Measurements from ENCODE around the gene ARPIN.

ARPIN gene

DNA sequence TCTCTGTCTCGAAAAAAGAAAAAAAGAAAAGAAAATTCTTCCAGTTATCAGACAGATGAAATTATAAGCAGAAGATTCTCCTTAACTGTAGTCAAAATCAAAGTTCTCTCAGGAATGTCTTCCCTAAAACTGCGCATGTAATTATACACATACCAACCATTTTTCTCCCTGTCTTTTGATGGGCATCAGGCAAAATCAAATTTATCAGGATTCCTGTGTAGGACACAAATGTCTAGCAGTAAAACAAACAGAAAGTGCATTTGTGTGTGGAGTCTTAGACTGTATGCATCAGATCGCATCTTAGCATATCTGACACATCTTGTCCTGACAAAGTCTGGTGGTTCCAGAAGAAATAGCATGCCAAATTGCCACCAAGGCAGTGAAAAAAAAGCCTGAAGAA lies 3.9 kb upstream of the ARPIN start:
- ChIA-PET CTCF (no interaction called here), POLR2A (no interaction called here)
- DNase-seq (ENCODE audit: extremely low spot score), result no peak
- TF ChIP-seq CTBP1 (IDR thresholded peaks at IDR 0.05; ENCODE audit: borderline replicate concordance), result no peak
- no peak for TF ChIP-seq HDGF (IDR thresholded peaks at IDR 0.05; ENCODE audit: borderline replicate concordance)
- TF ChIP-seq NFRKB (IDR thresholded peaks at IDR 0.05), result no peak
- no peak for TF ChIP-seq SUZ12 (IDR thresholded peaks at IDR 0.05)
- no peak for TF ChIP-seq FOXM1 (IDR thresholded peaks at IDR 0.05; ENCODE audit: borderline replicate concordance)
- no peak for TF ChIP-seq SP1 (IDR thresholded peaks at IDR 0.05)
- no peak for TF ChIP-seq FOXK2 (IDR thresholded peaks at IDR 0.05)
- no peak for TF ChIP-seq BHLHE40 (IDR thresholded peaks at IDR 0.05; ENCODE audit: borderline replicate concordance)
- TF ChIP-seq L3MBTL2 (conservative IDR thresholded peaks at IDR 0.05), result no peak
- TF ChIP-seq ZNF384 (IDR thresholded peaks at IDR 0.05), result no peak
- no peak for TF ChIP-seq TARDBP (IDR thresholded peaks at IDR 0.05)

DNA sequence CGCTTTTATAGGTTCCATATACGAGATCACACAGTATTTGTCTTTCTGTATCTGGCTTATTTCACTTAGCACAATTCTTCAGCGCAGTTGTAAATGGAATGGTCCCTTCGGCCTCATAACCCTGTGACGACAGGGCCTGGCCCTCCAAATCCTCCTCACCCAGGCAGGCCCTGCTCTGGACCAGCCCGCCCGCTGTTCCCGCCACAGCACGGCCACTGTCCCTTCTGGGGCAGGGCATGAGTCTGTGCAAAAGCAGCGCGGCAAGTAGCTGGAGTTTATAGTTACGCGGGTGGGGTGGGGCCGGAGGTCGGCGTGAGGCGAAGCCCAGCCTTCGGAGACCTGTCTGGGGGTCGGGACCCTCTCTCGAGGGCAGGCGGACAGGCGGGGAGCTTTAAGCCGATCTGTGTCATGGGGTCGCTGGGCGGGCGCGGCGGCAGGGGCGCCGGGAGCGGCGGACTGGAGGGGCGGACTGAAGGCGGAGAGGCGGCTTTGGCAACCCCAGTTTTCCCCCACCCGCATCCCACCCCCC lies 543 bp downstream of the ARPIN start:
- DNase-seq (ENCODE audit: extremely low spot score), result peak; percentile 61
- POLR2A ChIA-PET, result interaction anchor here (0.5 to 5.1 kb wide), 27 partner anchors 8 to 289 kb away, joined by 3 to 47 read pairs (median 4); partner anchors contain the start of genes AP3S2, IDH2 and SEMA4B

DNA sequence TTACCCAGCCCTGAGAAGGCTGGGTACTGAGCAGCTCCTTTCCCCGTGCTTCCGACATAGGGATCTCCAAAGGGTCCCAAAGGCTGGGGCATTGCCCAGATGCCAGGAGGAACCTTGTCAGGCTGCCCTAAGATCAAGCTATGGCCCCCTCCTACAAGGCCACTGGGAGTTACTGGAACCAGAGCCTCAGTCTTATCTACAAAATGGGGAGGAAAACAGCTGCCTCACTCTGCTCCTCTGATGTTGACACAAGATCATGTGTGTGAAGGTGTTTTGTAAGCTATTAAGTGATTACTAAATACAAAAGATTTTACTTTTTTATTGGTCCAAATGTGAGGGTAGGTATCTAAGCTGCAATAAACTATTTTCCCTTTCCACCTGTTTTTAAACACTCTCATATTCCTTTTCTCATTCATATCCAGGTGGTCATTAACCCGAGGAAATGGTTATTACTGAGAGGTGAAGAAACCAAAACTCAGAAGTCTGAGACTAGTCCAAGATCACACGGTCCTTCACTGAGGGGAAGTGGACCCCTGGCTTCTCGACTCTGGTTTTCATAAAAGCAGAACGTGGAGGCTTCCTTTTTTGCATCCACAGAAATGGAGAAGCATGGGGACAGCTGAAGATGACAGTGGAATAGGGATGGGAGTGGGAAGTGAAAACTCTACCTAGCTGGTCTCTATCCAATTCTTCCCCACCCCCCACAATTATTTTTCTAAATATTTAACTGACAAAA lies 1.7 kb downstream of the ARPIN start:
- CTCF ChIA-PET, result interaction anchor here (0.6 kb wide), 2 partner anchors 12 to 132 kb away, joined by 5 read pairs; no protein-coding TSS in a partner anchor
- DNase-seq (ENCODE audit: extremely low spot score), result no peak
- POLR2A ChIA-PET, result interaction anchor here (1.0 to 5.1 kb wide), 2 partner anchors 16 to 91 kb away, joined by 3 to 47 read pairs; partner anchors contain the start of gene AP3S2
- TF ChIP-seq L3MBTL2 (conservative IDR thresholded peaks at IDR 0.05) (no peak), FOXM1 (IDR thresholded peaks at IDR 0.05; ENCODE audit: borderline replicate concordance) (no peak), FOXA1 (IDR thresholded peaks at IDR 0.05) (no peak)

More for the DNA sequence above, 543 bp downstream of the ARPIN start:
- peak; percentile 82 for TF ChIP-seq L3MBTL2 (conservative IDR thresholded peaks at IDR 0.05)
- no peak for TF ChIP-seq TARDBP (IDR thresholded peaks at IDR 0.05)
- CTCF ChIA-PET, result interaction anchor here (1.3 to 2.2 kb wide), 2 partner anchors 14 to 59 kb away, joined by 4 to 8 read pairs; no protein-coding TSS in a partner anchor

DNA sequence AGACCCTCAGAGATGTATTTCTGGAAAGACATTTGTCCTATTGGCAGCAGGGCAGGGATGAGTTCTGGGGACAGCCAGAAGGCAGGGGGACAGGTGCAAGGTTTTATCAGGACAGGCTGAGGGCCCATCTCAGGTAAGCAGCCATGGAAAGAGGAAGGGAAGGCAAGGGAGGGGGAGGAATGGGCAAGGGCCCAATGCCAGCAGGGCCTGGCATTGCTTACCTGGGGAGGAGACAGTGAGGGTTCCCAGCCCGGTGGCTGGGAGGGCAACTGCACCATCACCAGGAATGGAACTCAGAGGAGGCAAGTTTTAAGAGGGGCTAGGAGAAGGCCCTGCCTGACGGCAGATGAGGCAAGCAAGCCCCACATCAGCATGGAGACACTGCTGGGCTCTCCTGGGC lies 3.1 kb downstream of the ARPIN start:
- no peak for DNase-seq (ENCODE audit: extremely low spot score)
- TF ChIP-seq HDGF (IDR thresholded peaks at IDR 0.05; ENCODE audit: borderline replicate concordance) (no peak), TARDBP (IDR thresholded peaks at IDR 0.05) (no peak), ELF4 (IDR thresholded peaks at IDR 0.05) (no peak), FOXK2 (IDR thresholded peaks at IDR 0.05) (no peak), LEF1 (IDR thresholded peaks at IDR 0.05; ENCODE audit: borderline replicate concordance) (no peak), L3MBTL2 (conservative IDR thresholded peaks at IDR 0.05) (no peak), SP1 (IDR thresholded peaks at IDR 0.05) (no peak), FOXA1 (IDR thresholded peaks at IDR 0.05) (no peak), BHLHE40 (IDR thresholded peaks at IDR 0.05; ENCODE audit: borderline replicate concordance) (no peak), CTBP1 (IDR thresholded peaks at IDR 0.05; ENCODE audit: borderline replicate concordance) (no peak), ZNF384 (IDR thresholded peaks at IDR 0.05) (no peak), FOXM1 (IDR thresholded peaks at IDR 0.05; ENCODE audit: borderline replicate concordance) (no peak), NFRKB (IDR thresholded peaks at IDR 0.05) (no peak)
- TF ChIP-seq, protein P1, sequence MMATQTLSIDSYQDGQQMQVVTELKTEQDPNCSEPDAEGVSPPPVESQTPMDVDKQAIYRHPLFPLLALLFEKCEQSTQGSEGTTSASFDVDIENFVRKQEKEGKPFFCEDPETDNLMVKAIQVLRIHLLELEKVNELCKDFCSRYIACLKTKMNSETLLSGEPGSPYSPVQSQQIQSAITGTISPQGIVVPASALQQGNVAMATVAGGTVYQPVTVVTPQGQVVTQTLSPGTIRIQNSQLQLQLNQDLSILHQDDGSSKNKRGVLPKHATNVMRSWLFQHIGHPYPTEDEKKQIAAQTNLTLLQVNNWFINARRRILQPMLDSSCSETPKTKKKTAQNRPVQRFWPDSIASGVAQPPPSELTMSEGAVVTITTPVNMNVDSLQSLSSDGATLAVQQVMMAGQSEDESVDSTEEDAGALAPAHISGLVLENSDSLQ (IDR thresholded peaks at IDR 0.05), result no peak
- POLR2A ChIA-PET, result interaction anchor here (1.0 to 5.1 kb wide), 2 partner anchors 9 to 15 kb away, joined by 3 to 47 read pairs; partner anchors contain the start of gene AP3S2
- CTCF ChIA-PET, result no interaction called here

DNA sequence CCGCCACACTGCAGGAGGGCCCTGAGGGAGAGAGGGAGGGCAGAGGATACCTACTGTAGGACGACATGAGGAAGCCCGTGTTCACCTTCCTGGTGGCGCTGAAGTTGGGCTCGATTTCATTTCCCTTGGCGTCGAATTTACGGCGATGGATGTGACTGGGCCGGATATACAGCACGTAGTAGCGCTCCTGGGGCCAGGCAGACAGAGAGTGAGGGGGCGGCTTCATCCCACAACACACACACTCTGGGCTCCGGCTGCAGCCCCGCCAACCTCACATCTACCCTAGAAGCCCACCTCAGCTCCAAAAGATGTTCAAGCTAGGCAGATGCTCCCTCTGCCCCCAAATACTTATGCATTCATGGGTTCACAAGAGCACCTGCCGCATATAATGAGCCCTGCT lies 4.5 kb downstream of the ARPIN start:
- no peak for DNase-seq (ENCODE audit: extremely low spot score)
- POLR2A ChIA-PET, result no interaction called here
- TF ChIP-seq L3MBTL2 (conservative IDR thresholded peaks at IDR 0.05), result no peak
- TF ChIP-seq HDGF (IDR thresholded peaks at IDR 0.05; ENCODE audit: borderline replicate concordance), result no peak
- no peak for TF ChIP-seq FOXM1 (IDR thresholded peaks at IDR 0.05; ENCODE audit: borderline replicate concordance)
- TF ChIP-seq NFRKB (IDR thresholded peaks at IDR 0.05), result no peak
- no peak for TF ChIP-seq ARNT (IDR thresholded peaks at IDR 0.05)
- no peak for TF ChIP-seq BHLHE40 (IDR thresholded peaks at IDR 0.05; ENCODE audit: borderline replicate concordance)
- TF ChIP-seq ZNF384 (IDR thresholded peaks at IDR 0.05), result no peak
- TF ChIP-seq TARDBP (IDR thresholded peaks at IDR 0.05), result no peak
- TF ChIP-seq LEF1 (IDR thresholded peaks at IDR 0.05; ENCODE audit: borderline replicate concordance), result no peak
- TF ChIP-seq CTBP1 (IDR thresholded peaks at IDR 0.05; ENCODE audit: borderline replicate concordance), result no peak
- no peak for TF ChIP-seq SUZ12 (IDR thresholded peaks at IDR 0.05)
- TF ChIP-seq FOXA1 (IDR thresholded peaks at IDR 0.05), result no peak
- TF ChIP-seq ELF4 (IDR thresholded peaks at IDR 0.05), result no peak
- no peak for TF ChIP-seq SP1 (IDR thresholded peaks at IDR 0.05)
- TF ChIP-seq FOXK2 (IDR thresholded peaks at IDR 0.05), result no peak
- TF ChIP-seq, protein P1 (IDR thresholded peaks at IDR 0.05), result no peak
- CTCF ChIA-PET, result no interaction called here

DNA sequence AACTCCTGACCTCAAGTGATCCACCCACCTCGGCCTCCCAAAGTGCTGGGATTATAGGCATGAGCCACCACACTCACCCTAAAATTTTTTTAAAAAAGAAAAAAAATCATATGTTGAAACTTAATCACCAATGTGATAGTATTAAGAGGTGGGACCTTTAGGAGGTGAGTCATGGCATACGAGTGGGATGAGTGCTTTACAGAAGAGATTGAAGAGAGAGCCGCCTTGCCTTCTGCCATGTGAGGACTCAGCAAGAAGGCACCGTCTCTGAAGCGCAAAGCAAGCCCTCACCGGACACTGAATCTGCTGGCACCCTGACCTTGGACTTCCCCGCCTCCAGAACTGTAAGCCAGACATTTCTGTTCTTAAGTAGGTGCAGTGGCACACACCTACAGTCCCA lies 5.5 kb downstream of the ARPIN start:
- TF ChIP-seq SUZ12 (IDR thresholded peaks at IDR 0.05) (no peak), HDGF (IDR thresholded peaks at IDR 0.05; ENCODE audit: borderline replicate concordance) (no peak), ZNF384 (IDR thresholded peaks at IDR 0.05) (no peak), CTBP1 (IDR thresholded peaks at IDR 0.05; ENCODE audit: borderline replicate concordance) (no peak), TARDBP (IDR thresholded peaks at IDR 0.05) (no peak), FOXM1 (IDR thresholded peaks at IDR 0.05; ENCODE audit: borderline replicate concordance) (no peak), L3MBTL2 (conservative IDR thresholded peaks at IDR 0.05) (no peak), ARNT (IDR thresholded peaks at IDR 0.05) (no peak)
- POLR2A ChIA-PET, result no interaction called here
- CTCF ChIA-PET, result no interaction called here
- no peak for DNase-seq (ENCODE audit: extremely low spot score)
